WTC11 (cell line): ENCODE results near the gene EBP.
"Not testable (repeated sequence)": the region's sequence is repeated elsewhere in the genome, so short reads cannot be mapped to it uniquely, and the experiment has no call there.

ENCODE experiments used
- CREB1 ChIP-seq: sonication (generic); formaldehyde crosslinking; IDR thresholded peaks from 2 replicates; pipeline ENCODE4 v1.8.0; 2023; ENCODE audit warnings: mild to moderate bottlenecking, missing genetic modification reagents
- ELF4 ChIP-seq: sonication (generic); formaldehyde crosslinking; IDR thresholded peaks from 2 replicates; pipeline ENCODE4 v1.8.1; 2022; ENCODE audit warnings: low read depth, mild to moderate bottlenecking, moderate library complexity, missing genetic modification reagents
- IRF2 ChIP-seq: sonication (generic); formaldehyde crosslinking; IDR thresholded peaks from 2 replicates; pipeline ENCODE4 v1.8.0; 2022; ENCODE audit warnings: low read depth, missing genetic modification reagents, borderline replicate concordance
- JUN ChIP-seq: sonication (generic); formaldehyde crosslinking; IDR thresholded peaks from 2 replicates; pipeline ENCODE4 v1.8.0; 2023; ENCODE audit warnings: mild to moderate bottlenecking, missing genetic modification reagents
- KAT7 ChIP-seq: sonication (generic); formaldehyde crosslinking; IDR thresholded peaks from 2 replicates; pipeline ENCODE4 v1.8.1; 2023; ENCODE audit warnings: missing genetic modification reagents, mild to moderate bottlenecking, borderline replicate concordance
- MXD4 ChIP-seq: fragments of 250-450 bp; sonication (Bioruptor Pico); IDR thresholded peaks from 2 replicates; pipeline ENCODE4 v1.8.0; 2021; ENCODE audit warnings: mild to moderate bottlenecking, moderate library complexity, borderline replicate concordance
- NR3C1 ChIP-seq: sonication (generic); formaldehyde crosslinking; conservative IDR thresholded peaks from 2 replicates; pipeline ENCODE4 v1.8.1; 2023; ENCODE audit warnings: low read depth, mild to moderate bottlenecking, missing genetic modification reagents
- ZNF423 ChIP-seq: fragments of 250-450 bp; sonication (Bioruptor Pico); IDR thresholded peaks from 2 replicates; pipeline ENCODE4 v2.1.2; 2022; ENCODE audit warnings: mild to moderate bottlenecking, moderate library complexity
- TF ChIP-seq, protein P1 (sequence below): fragments of 200-600 bp; IDR thresholded peaks from 2 replicates; pipeline ENCODE4 v1.8.0; 2022; ENCODE audit warnings: antibody characterized with exemption
- TF ChIP-seq, protein P2 (sequence below): sonication (generic); formaldehyde crosslinking; IDR thresholded peaks from 2 replicates; pipeline ENCODE4 v1.8.1; 2022; ENCODE audit warnings: mild to moderate bottlenecking, moderate library complexity, missing genetic modification reagents
- TF ChIP-seq, protein P3 (sequence below): sonication (generic); formaldehyde crosslinking; conservative IDR thresholded peaks from 2 replicates; pipeline ENCODE4 v1.8.1; 2023; ENCODE audit warnings: mild to moderate bottlenecking, low read depth, missing genetic modification reagents, moderate library complexity

DNA sequence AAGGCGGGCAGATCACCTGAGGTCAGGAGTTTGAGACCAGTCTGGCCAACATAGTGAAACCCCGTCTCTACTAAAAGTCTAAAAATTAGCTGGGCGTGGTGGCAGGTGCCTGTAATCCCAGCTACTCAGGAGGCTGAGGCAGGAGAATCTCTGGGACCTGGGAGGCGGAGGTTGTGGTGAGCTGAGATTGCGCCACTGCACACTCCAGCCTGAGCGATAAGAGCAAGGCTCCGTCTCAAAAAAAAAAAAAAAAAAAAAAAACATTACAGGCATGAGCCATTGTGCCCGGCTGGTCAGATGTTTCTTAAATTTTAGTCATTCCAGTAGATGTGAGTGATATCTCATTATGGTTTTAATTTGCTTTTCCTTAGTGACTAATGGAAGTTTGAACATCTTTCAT is 4.2 kb downstream of the EBP start:
- TF ChIP-seq, protein P1, sequence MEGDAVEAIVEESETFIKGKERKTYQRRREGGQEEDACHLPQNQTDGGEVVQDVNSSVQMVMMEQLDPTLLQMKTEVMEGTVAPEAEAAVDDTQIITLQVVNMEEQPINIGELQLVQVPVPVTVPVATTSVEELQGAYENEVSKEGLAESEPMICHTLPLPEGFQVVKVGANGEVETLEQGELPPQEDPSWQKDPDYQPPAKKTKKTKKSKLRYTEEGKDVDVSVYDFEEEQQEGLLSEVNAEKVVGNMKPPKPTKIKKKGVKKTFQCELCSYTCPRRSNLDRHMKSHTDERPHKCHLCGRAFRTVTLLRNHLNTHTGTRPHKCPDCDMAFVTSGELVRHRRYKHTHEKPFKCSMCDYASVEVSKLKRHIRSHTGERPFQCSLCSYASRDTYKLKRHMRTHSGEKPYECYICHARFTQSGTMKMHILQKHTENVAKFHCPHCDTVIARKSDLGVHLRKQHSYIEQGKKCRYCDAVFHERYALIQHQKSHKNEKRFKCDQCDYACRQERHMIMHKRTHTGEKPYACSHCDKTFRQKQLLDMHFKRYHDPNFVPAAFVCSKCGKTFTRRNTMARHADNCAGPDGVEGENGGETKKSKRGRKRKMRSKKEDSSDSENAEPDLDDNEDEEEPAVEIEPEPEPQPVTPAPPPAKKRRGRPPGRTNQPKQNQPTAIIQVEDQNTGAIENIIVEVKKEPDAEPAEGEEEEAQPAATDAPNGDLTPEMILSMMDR: not testable (repeated sequence)
- not testable (repeated sequence) for TF ChIP-seq NR3C1; JUN (CRISPR knock-in tag); IRF2 (CRISPR knock-in tag); KAT7 (CRISPR knock-in tag); ELF4 (CRISPR knock-in tag); MXD4 (CRISPR knock-in tag); CREB1 (CRISPR knock-in tag); ZNF423 (CRISPR knock-in tag)
- TF ChIP-seq, protein P2, sequence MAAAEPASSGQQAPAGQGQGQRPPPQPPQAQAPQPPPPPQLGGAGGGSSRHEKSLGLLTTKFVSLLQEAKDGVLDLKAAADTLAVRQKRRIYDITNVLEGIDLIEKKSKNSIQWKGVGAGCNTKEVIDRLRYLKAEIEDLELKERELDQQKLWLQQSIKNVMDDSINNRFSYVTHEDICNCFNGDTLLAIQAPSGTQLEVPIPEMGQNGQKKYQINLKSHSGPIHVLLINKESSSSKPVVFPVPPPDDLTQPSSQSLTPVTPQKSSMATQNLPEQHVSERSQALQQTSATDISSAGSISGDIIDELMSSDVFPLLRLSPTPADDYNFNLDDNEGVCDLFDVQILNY (CRISPR knock-in tag): not testable (repeated sequence)
- TF ChIP-seq, protein P3, sequence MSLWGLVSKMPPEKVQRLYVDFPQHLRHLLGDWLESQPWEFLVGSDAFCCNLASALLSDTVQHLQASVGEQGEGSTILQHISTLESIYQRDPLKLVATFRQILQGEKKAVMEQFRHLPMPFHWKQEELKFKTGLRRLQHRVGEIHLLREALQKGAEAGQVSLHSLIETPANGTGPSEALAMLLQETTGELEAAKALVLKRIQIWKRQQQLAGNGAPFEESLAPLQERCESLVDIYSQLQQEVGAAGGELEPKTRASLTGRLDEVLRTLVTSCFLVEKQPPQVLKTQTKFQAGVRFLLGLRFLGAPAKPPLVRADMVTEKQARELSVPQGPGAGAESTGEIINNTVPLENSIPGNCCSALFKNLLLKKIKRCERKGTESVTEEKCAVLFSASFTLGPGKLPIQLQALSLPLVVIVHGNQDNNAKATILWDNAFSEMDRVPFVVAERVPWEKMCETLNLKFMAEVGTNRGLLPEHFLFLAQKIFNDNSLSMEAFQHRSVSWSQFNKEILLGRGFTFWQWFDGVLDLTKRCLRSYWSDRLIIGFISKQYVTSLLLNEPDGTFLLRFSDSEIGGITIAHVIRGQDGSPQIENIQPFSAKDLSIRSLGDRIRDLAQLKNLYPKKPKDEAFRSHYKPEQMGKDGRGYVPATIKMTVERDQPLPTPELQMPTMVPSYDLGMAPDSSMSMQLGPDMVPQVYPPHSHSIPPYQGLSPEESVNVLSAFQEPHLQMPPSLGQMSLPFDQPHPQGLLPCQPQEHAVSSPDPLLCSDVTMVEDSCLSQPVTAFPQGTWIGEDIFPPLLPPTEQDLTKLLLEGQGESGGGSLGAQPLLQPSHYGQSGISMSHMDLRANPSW (CRISPR knock-in tag): not testable (repeated sequence)
